ENCODE measurements around the gene BTBD17.

BTBD17 gene

DNA sequence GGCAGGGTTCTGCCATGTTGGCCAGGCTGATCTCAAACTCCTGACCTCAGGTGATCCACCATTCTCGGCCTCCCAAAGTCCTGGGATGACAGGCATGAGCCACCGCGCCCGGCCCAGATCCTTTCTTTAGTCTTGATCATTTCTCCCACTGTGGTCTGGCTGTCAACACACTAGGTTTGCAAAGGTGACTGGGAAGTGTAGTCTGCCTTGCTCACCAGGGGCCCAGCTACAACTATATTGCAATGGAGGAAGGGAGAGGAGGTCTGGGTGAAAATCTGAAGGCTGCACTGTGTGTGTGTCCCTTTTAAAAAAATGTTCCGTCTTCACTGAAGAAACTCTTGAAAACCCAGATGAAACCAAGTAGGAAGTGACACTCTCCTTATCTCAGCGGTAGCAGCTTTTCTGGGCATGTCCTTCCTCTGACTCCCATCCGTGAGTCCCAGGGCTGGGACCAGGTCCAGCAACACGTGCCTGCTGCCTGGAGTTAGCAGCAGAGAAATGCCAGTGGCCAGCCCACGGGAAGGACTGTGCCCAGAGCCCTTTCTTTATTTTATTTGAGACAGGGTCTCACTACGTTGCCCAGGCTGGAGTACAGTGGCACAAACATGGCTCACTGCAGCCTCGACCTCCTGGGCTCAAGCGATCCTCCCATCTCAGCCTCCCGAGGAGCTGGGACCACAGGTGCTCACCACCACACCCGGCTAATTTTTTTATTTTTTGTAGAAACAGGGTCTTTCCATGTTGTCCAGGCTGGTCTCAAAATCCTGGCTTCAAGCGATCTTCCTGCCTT, 53.5 kb downstream of the BTBD17 start:
- Histone ChIP-seq H3K36me3 (ENCODE audit: control insufficient read depth in 1 of 2, insufficient read depth in 2 of 2, low read length in 2 of 2) (no peaks in the 10 kb centered on the region), H3K4me1 (ENCODE audit: control insufficient read depth in 1 of 2, insufficient read depth in 2 of 2, low read length in 2 of 2) (no peaks in the 10 kb centered on the region), H3K9me3 (ENCODE audit: control insufficient read depth in 1 of 2, low read length in 2 of 2) (peaks cover 0 to 18% of the 10 kb centered on the region in 2 donors), H3K27ac (ENCODE audit: low read length) (no peak overlapping the region), H3K4me3 (ENCODE audit: low read depth in 1 of 2, low read length in 2 of 2) (no peak overlapping the region), H3K27me3 (ENCODE audit: low read depth, low read length) (no peaks in the 10 kb centered on the region)

Data from muscle layer of duodenum (tissue), 2 donors.